A375 (cell line): ENCODE measurements around the gene CASP12. TPM values are rescaled to one million over a fixed set of nuclear protein-coding genes. Genes with fewer than 3 reads are reported as not detected.

Experiments
- small RNA-seq: library from RNA; depleted of rRNA; stranded (forward); fragments of <200 nt; gene quantifications from one replicate; pipeline ENCODE3, GENCODE V24; 2014
- total RNA-seq: library from RNA; depleted of rRNA; stranded (reverse); fragments of >200 nt; shearing (Covaris generic); gene quantifications from 2 replicates; pipeline ENCODE4 v1.2.3, GENCODE V29; 2014; rRNA removed

Gene CASP12
- total RNA-seq, result not detected in 2 replicates

DNA sequence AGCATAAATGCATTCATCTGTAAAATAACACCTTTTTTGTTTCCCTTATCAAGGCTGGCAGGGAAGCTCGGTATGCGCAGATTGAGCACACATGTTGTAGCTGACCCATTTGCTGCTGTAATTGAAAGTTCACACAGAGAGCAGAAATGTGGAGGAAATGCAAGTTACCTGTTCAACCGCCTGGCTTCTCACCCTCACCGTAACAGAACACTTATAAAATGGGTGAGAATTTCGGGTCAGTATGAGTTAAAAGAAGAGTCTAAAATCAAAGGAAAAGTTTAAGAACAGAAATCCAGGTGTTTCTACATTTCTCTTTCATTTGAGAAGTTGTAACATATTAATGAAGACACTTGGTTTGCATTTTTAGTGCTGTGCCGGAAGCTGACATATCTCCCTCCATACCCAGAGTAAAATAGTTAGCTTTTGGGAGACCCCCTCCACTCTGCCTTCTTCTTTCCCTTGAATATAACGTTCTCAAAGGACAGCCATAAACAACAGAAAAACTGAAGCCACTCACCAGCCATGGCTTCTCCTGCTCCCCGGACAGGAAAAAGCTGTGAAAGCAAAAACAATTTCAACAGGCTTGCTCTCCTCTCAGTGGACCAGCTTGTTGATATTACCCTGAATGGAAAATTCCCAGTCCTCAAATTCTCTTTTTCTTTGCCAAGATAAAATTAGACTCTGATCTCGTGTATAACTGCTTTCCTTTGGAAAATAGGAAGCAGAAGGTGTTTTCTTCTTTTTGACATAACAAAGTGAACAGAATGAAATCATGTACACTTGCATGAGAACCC lies at the start of gene CASP12:
TSS of gene CASP12 (minus strand) at position 570 of the 794 bp plus-strand sequence.

Small RNAs within 50 kb of the gene (small RNA-seq; reads per million reads assigned to genes)
- gene AP002004.1, result not detected

Other genes starting within 250 kb of the CASP12 start
- 60.6 and 60.9 TPM in 2 replicates for gene CASP4, start 70.1 kb upstream of the CASP12 start, total RNA-seq
- not detected in 2 replicates for gene CASP5, start 124.7 kb upstream of the CASP12 start, total RNA-seq
- gene CASP1, start 136.7 kb upstream of the CASP12 start, total RNA-seq, result not detected in 2 replicates
- 0.40 TPM in 1 of 2 replicates, not detected in the other for gene CARD16, start 146.9 kb upstream of the CASP12 start, total RNA-seq
- not detected in 2 replicates for gene CARD18, start 241.3 kb upstream of the CASP12 start, total RNA-seq